HEK293T (cell line): Measurements from ENCODE around the gene NINJ2.
"Not testable (repeated sequence)": the region's sequence is repeated elsewhere in the genome, so short reads cannot be mapped to it uniquely, and the experiment has no call there.

Experiments used
- CTCF ChIA-PET: fragments of 350-600 bp; formaldehyde crosslinking; extraction: SDS; loops from one replicate; lab custom pipeline; 2021; ENCODE audit warnings: antibody characterized with exemption, inconsistent platforms; lab: Yijun Ruan, JAX
- POLR2A ChIA-PET: fragments of 350-600 bp; formaldehyde crosslinking; extraction: SDS; loops from one replicate; lab custom pipeline; 2020; ENCODE audit warnings: antibody characterized with exemption, inconsistent platforms; lab: Yijun Ruan, JAX
- DNase-seq: peaks from one replicate; pipeline ENCODE4 v3.0.0; 2012; ENCODE audit warnings: mixed read lengths; ENCODE audit errors: extremely low spot score
- ARNT ChIP-seq: fragments of 450-650 bp; IDR thresholded peaks from 2 replicates; pipeline ENCODE4 v1.6.1; 2017; ENCODE audit warnings: mild to moderate bottlenecking
- BHLHE40 ChIP-seq: fragments of 450-650 bp; IDR thresholded peaks from 2 replicates; pipeline ENCODE4 v1.6.1; 2016; ENCODE audit warnings: mild to moderate bottlenecking, moderate library complexity, borderline replicate concordance
- CTBP1 ChIP-seq: fragments of 450-650 bp; IDR thresholded peaks from 2 replicates; pipeline ENCODE4 v1.6.1; 2016; ENCODE audit warnings: borderline replicate concordance
- ELF4 ChIP-seq: fragments of 450-650 bp; IDR thresholded peaks from 2 replicates; pipeline ENCODE4 v1.6.1; 2017; ENCODE audit warnings: antibody characterized with exemption
- FOXA1 ChIP-seq: fragments of 450-650 bp; IDR thresholded peaks from 2 replicates; pipeline ENCODE4 v1.6.1; 2016; ENCODE audit warnings: mild to moderate bottlenecking
- FOXK2 ChIP-seq: fragments of 450-650 bp; IDR thresholded peaks from 2 replicates; pipeline ENCODE4 v1.6.1; 2016; ENCODE audit warnings: mild to moderate bottlenecking
- FOXM1 ChIP-seq: fragments of 450-650 bp; IDR thresholded peaks from 2 replicates; pipeline ENCODE4 v1.6.1; 2017; ENCODE audit warnings: mild to moderate bottlenecking, borderline replicate concordance
- HDGF ChIP-seq: fragments of 450-650 bp; IDR thresholded peaks from 2 replicates; pipeline ENCODE4 v1.6.1; 2017; ENCODE audit warnings: antibody characterized with exemption, borderline replicate concordance
- L3MBTL2 ChIP-seq: fragments of 450-650 bp; conservative IDR thresholded peaks from 2 replicates; pipeline ENCODE4 v1.6.1; 2016; ENCODE audit warnings: mild to moderate bottlenecking
- LEF1 ChIP-seq: fragments of 450-650 bp; IDR thresholded peaks from 2 replicates; pipeline ENCODE4 v1.6.1; 2017; ENCODE audit warnings: mild to moderate bottlenecking, borderline replicate concordance
- NFRKB ChIP-seq: fragments of 450-650 bp; IDR thresholded peaks from 2 replicates; pipeline ENCODE4 v1.6.1; 2016; ENCODE audit warnings: mild to moderate bottlenecking, moderate library complexity
- PKNOX1 ChIP-seq: fragments of 450-650 bp; IDR thresholded peaks from 2 replicates; pipeline ENCODE4 v1.6.1; 2016
- SP1 ChIP-seq: fragments of 450-650 bp; IDR thresholded peaks from 2 replicates; pipeline ENCODE4 v1.6.1; 2017
- SUZ12 ChIP-seq: fragments of 450-650 bp; IDR thresholded peaks from 2 replicates; pipeline ENCODE4 v1.6.1; 2016; ENCODE audit warnings: mild to moderate bottlenecking
- TARDBP ChIP-seq: fragments of 450-650 bp; IDR thresholded peaks from 2 replicates; pipeline ENCODE4 v1.6.1; 2016
- ZNF384 ChIP-seq: fragments of 450-650 bp; IDR thresholded peaks from 2 replicates; pipeline ENCODE4 v1.6.1; 2016

The NINJ2 gene

GRCh38 chr12:580813-581212 is 82.4 kb downstream of the NINJ2 start:
- no peak for TF ChIP-seq LEF1
- no peak for TF ChIP-seq ARNT
- no peak for TF ChIP-seq SUZ12
- no peak for TF ChIP-seq FOXA1
- TF ChIP-seq SP1, result no peak
- no peak for TF ChIP-seq ELF4
- POLR2A ChIA-PET, result interaction anchor here (0.7 kb wide), 1 partner anchor 171 kb away, joined by 4 read pairs; the partner anchor contains the start of gene WNK1
- DNase-seq, result no peak
- CTCF ChIA-PET, result interaction anchor here (0.7 kb wide), 1 partner anchor 42 kb away, joined by 4 read pairs; no protein-coding TSS in a partner anchor

GRCh38 chr12:579420-580110 is 83.7 kb downstream of the NINJ2 start:
- no peak for TF ChIP-seq NFRKB
- no peak for TF ChIP-seq BHLHE40
- no peak for TF ChIP-seq FOXM1
- no peak for TF ChIP-seq ELF4
- no peak for TF ChIP-seq L3MBTL2
- TF ChIP-seq ZNF384, result no peak
- no peak for TF ChIP-seq SP1
- TF ChIP-seq HDGF, result no peak
- no peak for TF ChIP-seq LEF1
- TF ChIP-seq FOXK2, result no peak
- no peak for TF ChIP-seq CTBP1
- CTCF ChIA-PET, result interaction anchor here (0.6 to 1.2 kb wide), 3 partner anchors 9 to 237 kb away, joined by 3 to 4 read pairs (median 3); no protein-coding TSS in a partner anchor
- no peak for DNase-seq
- POLR2A ChIA-PET, result interaction anchor here (2.8 kb wide), 1 partner anchor 172 kb away, joined by 13 read pairs; the partner anchor contains the start of gene WNK1

- ChIA-PET POLR2A (interaction anchor here (2.8 kb wide), 1 partner anchor 172 kb away, joined by 13 read pairs; the partner anchor contains the start of gene WNK1), CTCF (interaction anchor here (0.9 to 1.2 kb wide), 2 partner anchors 9 to 172 kb away, joined by 3 to 4 read pairs; no protein-coding TSS in a partner anchor)
- DNase-seq, result no peak
Measured at GRCh38 chr12:578748-579419, 84.4 kb downstream of the NINJ2 start.

GRCh38 chr12:577994-578747 is 85.1 kb downstream of the NINJ2 start:
- CTCF ChIA-PET, result interaction anchor here (1.2 kb wide), 1 partner anchor 8 kb away, joined by 3 read pairs; no protein-coding TSS in a partner anchor

More at GRCh38 chr12:578748-579419, 84.4 kb downstream of the NINJ2 start:
- TF ChIP-seq CTBP1 (no peak), HDGF (no peak), L3MBTL2 (no peak), FOXK2 (no peak), SUZ12 (no peak), LEF1 (no peak), TARDBP (no peak), FOXA1 (no peak), ELF4 (no peak), BHLHE40 (no peak), ARNT (no peak), SP1 (no peak), FOXM1 (no peak), PKNOX1 (no peak), ZNF384 (no peak)

GRCh38 chr12:576615-577110 is 86.6 kb downstream of the NINJ2 start:
- TF ChIP-seq HDGF (no peak), FOXM1 (no peak)
- CTCF ChIA-PET, result interaction anchor here (0.7 to 2.3 kb wide), 10 partner anchors 9 to 372 kb away, joined by 3 to 23 read pairs (median 3); partner anchors contain the start of genes RAD52 and WNK1
- DNase-seq, result no peak
- POLR2A ChIA-PET, result interaction anchor here (0.5 to 2.7 kb wide), 8 partner anchors 17 to 463 kb away, joined by 3 to 43 read pairs (median 5); partner anchors contain the start of genes RAD52 and WNK1

More at GRCh38 chr12:577994-578747, 85.1 kb downstream of the NINJ2 start:
- DNase-seq, result not testable (repeated sequence)
- POLR2A ChIA-PET, result interaction anchor here (2.8 kb wide), 1 partner anchor 173 kb away, joined by 13 read pairs; the partner anchor contains the start of gene WNK1

- CTCF ChIA-PET, result interaction anchor here (0.5 to 2.3 kb wide), 13 partner anchors 10 to 413 kb away, joined by 3 to 23 read pairs (median 3); partner anchors contain the start of genes RAD52 and WNK1
- DNase-seq, result peak; percentile 93
- TF ChIP-seq CTBP1 (0 out of 2 replicates have a peak, but pooled peaks have one; percentile 7), BHLHE40 (no peak), ELF4 (peak; percentile 30; the same call in 1 of the 2 replicates), FOXM1 (no peak), FOXK2 (no peak), L3MBTL2 (peak; percentile 94), NFRKB (no peak), SP1 (no peak), PKNOX1 (peak; percentile 31; the same call in 1 of the 2 replicates), LEF1 (no peak), ZNF384 (no peak), FOXA1 (no peak)
- POLR2A ChIA-PET, result interaction anchor here (0.5 to 2.7 kb wide), 9 partner anchors 17 to 462 kb away, joined by 3 to 43 read pairs (median 5); partner anchors contain the start of genes RAD52 and WNK1
Measured at GRCh38 chr12:575948-576614, 87.2 kb downstream of the NINJ2 start.
